ENCODE data around the gene DNHD1.

DNA sequence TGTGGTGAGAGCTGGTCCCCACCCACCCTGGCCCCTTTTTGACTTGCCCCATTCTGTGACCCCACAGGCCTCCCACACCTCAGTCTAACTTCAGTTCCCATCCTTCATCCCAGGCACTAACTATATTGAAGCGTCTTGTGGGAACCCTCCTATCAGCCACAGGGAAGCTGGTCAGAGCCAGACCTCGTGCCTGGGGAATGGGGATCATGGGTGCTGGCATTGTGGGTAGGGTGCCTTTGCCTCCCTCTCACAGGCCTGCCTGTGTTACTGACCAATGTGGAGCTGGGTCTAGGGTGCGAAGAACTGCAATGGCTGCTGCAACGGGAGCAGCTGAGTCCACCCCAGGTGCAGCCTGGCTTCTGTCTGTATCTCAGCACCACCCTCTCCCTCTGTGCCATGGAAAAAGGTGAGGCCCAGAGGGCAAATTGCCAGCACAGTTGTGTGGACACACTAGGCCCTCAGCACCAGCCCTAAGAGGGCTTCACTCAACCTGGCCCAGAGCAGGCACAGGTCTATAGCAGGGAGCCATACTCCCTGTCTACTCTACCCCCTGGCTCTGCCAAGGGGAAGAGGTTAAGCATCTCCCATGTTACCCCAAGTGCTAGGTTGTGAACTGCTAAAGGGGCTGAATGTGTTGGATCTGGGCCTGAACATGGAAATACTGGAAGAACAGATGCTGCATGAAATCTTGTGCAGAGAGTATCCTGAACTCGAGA is 69.1 kb downstream of the DNHD1 start:
- TF ChIP-seq, protein P1, sequence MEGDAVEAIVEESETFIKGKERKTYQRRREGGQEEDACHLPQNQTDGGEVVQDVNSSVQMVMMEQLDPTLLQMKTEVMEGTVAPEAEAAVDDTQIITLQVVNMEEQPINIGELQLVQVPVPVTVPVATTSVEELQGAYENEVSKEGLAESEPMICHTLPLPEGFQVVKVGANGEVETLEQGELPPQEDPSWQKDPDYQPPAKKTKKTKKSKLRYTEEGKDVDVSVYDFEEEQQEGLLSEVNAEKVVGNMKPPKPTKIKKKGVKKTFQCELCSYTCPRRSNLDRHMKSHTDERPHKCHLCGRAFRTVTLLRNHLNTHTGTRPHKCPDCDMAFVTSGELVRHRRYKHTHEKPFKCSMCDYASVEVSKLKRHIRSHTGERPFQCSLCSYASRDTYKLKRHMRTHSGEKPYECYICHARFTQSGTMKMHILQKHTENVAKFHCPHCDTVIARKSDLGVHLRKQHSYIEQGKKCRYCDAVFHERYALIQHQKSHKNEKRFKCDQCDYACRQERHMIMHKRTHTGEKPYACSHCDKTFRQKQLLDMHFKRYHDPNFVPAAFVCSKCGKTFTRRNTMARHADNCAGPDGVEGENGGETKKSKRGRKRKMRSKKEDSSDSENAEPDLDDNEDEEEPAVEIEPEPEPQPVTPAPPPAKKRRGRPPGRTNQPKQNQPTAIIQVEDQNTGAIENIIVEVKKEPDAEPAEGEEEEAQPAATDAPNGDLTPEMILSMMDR (IDR thresholded peaks at IDR 0.05) = no peak
- no peak for TF ChIP-seq POLR2A (IDR thresholded peaks at IDR 0.05)
